Measurements from ENCODE around the gene PGR. TPM values are rescaled to one million over a fixed set of nuclear protein-coding genes. Genes with fewer than 3 reads are reported as not detected.

PGR gene
- total RNA-seq, 1 donor from 2014 or later: not detected

GRCh38 chr11:101083335-101083734, 46.3 kb downstream of the PGR start:
- DNase-seq (ENCODE audit: extremely low spot score, unreplicated experiment): no peak
- Mint-ChIP-seq H3K9me3 (ENCODE audit: unreplicated experiment) (peaks cover 8% of the 10 kb centered on the region), H3K27me3 (ENCODE audit: unreplicated experiment) (no peaks in the 10 kb centered on the region), H3K4me1 (ENCODE audit: unreplicated experiment) (no peaks in the 10 kb centered on the region), H3K4me3 (ENCODE audit: unreplicated experiment) (no peak overlapping the region), H3K27ac (ENCODE audit: unreplicated experiment) (no peak overlapping the region), H3K36me3 (ENCODE audit: unreplicated experiment) (no peaks in the 10 kb centered on the region)
- TF ChIP-seq CTCF (IDR thresholded peaks at IDR 0.05): no peak

- H3K9me3 Mint-ChIP-seq (ENCODE audit: unreplicated experiment): peaks cover 8% of the 10 kb centered on the region
- H3K4me3 Mint-ChIP-seq (ENCODE audit: unreplicated experiment): no peak overlapping the region
- no peaks in the 10 kb centered on the region for H3K4me1 Mint-ChIP-seq (ENCODE audit: unreplicated experiment)
These were observed 46.8 kb downstream of the PGR start for GRCh38 chr11:101082813-101083212.

GRCh38 chr11:101063706-101064105, 65.9 kb downstream of the PGR start:
- Mint-ChIP-seq H3K27ac (ENCODE audit: unreplicated experiment) (no peak overlapping the region), H3K4me3 (ENCODE audit: unreplicated experiment) (no peak overlapping the region), H3K36me3 (ENCODE audit: unreplicated experiment) (no peaks in the 10 kb centered on the region), H3K9me3 (ENCODE audit: unreplicated experiment) (peaks cover under 1% of the 10 kb centered on the region), H3K4me1 (ENCODE audit: unreplicated experiment) (no peaks in the 10 kb centered on the region), H3K27me3 (ENCODE audit: unreplicated experiment) (peaks cover 5% of the 10 kb centered on the region)
- no peak for DNase-seq (ENCODE audit: extremely low spot score, unreplicated experiment)
- no peak for TF ChIP-seq CTCF (IDR thresholded peaks at IDR 0.05)

More at GRCh38 chr11:101082813-101083212, 46.8 kb downstream of the PGR start:
- no peak overlapping the region for H3K27ac Mint-ChIP-seq (ENCODE audit: unreplicated experiment)
- TF ChIP-seq CTCF (IDR thresholded peaks at IDR 0.05): no peak
- H3K36me3 Mint-ChIP-seq (ENCODE audit: unreplicated experiment): no peaks in the 10 kb centered on the region
- no peak for DNase-seq (ENCODE audit: extremely low spot score, unreplicated experiment)
- no peaks in the 10 kb centered on the region for H3K27me3 Mint-ChIP-seq (ENCODE audit: unreplicated experiment)

GRCh38 chr11:101061606-101062005, 68.0 kb downstream of the PGR start:
- no peaks in the 10 kb centered on the region for H3K4me1 Mint-ChIP-seq (ENCODE audit: unreplicated experiment)
- no peak overlapping the region for H3K4me3 Mint-ChIP-seq (ENCODE audit: unreplicated experiment)
- no peaks in the 10 kb centered on the region for H3K9me3 Mint-ChIP-seq (ENCODE audit: unreplicated experiment)
- DNase-seq (ENCODE audit: extremely low spot score, unreplicated experiment): no peak
- no peak for TF ChIP-seq CTCF (IDR thresholded peaks at IDR 0.05)
- H3K27me3 Mint-ChIP-seq (ENCODE audit: unreplicated experiment): peaks cover 15% of the 10 kb centered on the region
- H3K36me3 Mint-ChIP-seq (ENCODE audit: unreplicated experiment): no peaks in the 10 kb centered on the region
- no peak overlapping the region for H3K27ac Mint-ChIP-seq (ENCODE audit: unreplicated experiment)

- Mint-ChIP-seq H3K27ac (ENCODE audit: unreplicated experiment) (no peak overlapping the region), H3K4me1 (ENCODE audit: unreplicated experiment) (no peaks in the 10 kb centered on the region), H3K36me3 (ENCODE audit: unreplicated experiment) (no peaks in the 10 kb centered on the region), H3K9me3 (ENCODE audit: unreplicated experiment) (no peaks in the 10 kb centered on the region), H3K27me3 (ENCODE audit: unreplicated experiment) (peaks cover 20% of the 10 kb centered on the region), H3K4me3 (ENCODE audit: unreplicated experiment) (no peak overlapping the region)
- TF ChIP-seq CTCF (IDR thresholded peaks at IDR 0.05): no peak
- no peak for DNase-seq (ENCODE audit: extremely low spot score, unreplicated experiment)
These were observed 70.3 kb downstream of the PGR start for GRCh38 chr11:101059331-101059730.

All from osteocyte (in vitro differentiated cells).